H7 (cell line): ENCODE results near the gene PLEKHM1. TPM values are rescaled to one million over a fixed set of nuclear protein-coding genes. Genes with fewer than 3 reads are reported as not detected.
"Not testable (repeated sequence)": the region's sequence is repeated elsewhere in the genome, so short reads cannot be mapped to it uniquely, and the experiment has no call there.

ENCODE experiments used
- DNase-seq: peaks from one replicate; pipeline ENCODE4 v3.0.0; 2012
- H3K27me3 ChIP-seq: 2 replicates; pipeline ENCODE4 v1.6.0; 2011; ENCODE audit warnings: mild to moderate bottlenecking, low read length; ENCODE audit not compliant: control insufficient read depth, insufficient read depth
- H3K36me3 ChIP-seq: replicated peaks from 2 replicates; pipeline ENCODE4 v1.5.1; 2011; ENCODE audit warnings: low read length; ENCODE audit not compliant: control insufficient read depth, insufficient read depth
- H3K4me3 ChIP-seq: 2 replicates; pipeline ENCODE4 v1.5.1; 2011; ENCODE audit warnings: low read depth, mild to moderate bottlenecking, control low read depth, low read length, moderate library complexity; ENCODE audit not compliant: insufficient read depth
- total RNA-seq: library from RNA; depleted of rRNA; stranded (reverse); fragments of >200 nt; shearing (Covaris generic); gene quantifications from 2 replicates; pipeline ENCODE4 v1.2.3, GENCODE V29; 2014

Gene PLEKHM1
- total RNA-seq, 1 experiment from 2014 or later: 5.8 TPM

GRCh38 chr17:45483177-45483576 is 7.3 kb downstream of the PLEKHM1 start:
- peak; percentile 4 for DNase-seq
- not testable (repeated sequence) for H3K36me3 ChIP-seq, H3K4me3 ChIP-seq, H3K27me3 ChIP-seq

GRCh38 chr17:45482317-45482716 is 8.2 kb downstream of the PLEKHM1 start:
- not testable (repeated sequence) for H3K27me3 ChIP-seq

GRCh38 chr17:45475436-45475835 is 15.1 kb downstream of the PLEKHM1 start:
- not testable (repeated sequence) for H3K36me3 ChIP-seq, H3K27me3 ChIP-seq, H3K4me3 ChIP-seq
- DNase-seq: peak; percentile 4

More at GRCh38 chr17:45482317-45482716, 8.2 kb downstream of the PLEKHM1 start:
- not testable (repeated sequence) for H3K4me3 ChIP-seq, H3K36me3 ChIP-seq
- DNase-seq: peak; percentile 3

- not testable (repeated sequence) for DNase-seq, H3K4me3 ChIP-seq, H3K36me3 ChIP-seq, H3K27me3 ChIP-seq
Observed at GRCh38 chr17:45472249-45472648, 18.3 kb downstream of the PLEKHM1 start.

- not testable (repeated sequence) for H3K4me3 ChIP-seq, H3K27me3 ChIP-seq, DNase-seq, H3K36me3 ChIP-seq
Observed at GRCh38 chr17:45469204-45469563, 21.3 kb downstream of the PLEKHM1 start.

- not testable (repeated sequence) for H3K27me3 ChIP-seq, H3K4me3 ChIP-seq, H3K36me3 ChIP-seq, DNase-seq
Observed at GRCh38 chr17:45468293-45469203, 22.0 kb downstream of the PLEKHM1 start.

GRCh38 chr17:45461524-45462327 is 28.8 kb downstream of the PLEKHM1 start:
- not testable (repeated sequence) for H3K27me3 ChIP-seq, H3K4me3 ChIP-seq, DNase-seq, H3K36me3 ChIP-seq

GRCh38 chr17:45460422-45460821 is 30.1 kb downstream of the PLEKHM1 start:
- H3K4me3 ChIP-seq, H3K27me3 ChIP-seq, H3K36me3 ChIP-seq, DNase-seq: not testable (repeated sequence)

GRCh38 chr17:45454341-45454740 is 36.2 kb downstream of the PLEKHM1 start:
- H3K4me3 ChIP-seq, DNase-seq, H3K36me3 ChIP-seq, H3K27me3 ChIP-seq: not testable (repeated sequence)

GRCh38 chr17:45453731-45454130 is 36.8 kb downstream of the PLEKHM1 start:
- not testable (repeated sequence) for H3K36me3 ChIP-seq, H3K4me3 ChIP-seq, H3K27me3 ChIP-seq
- peak; percentile 56 for DNase-seq

GRCh38 chr17:45453225-45453534 is 37.3 kb downstream of the PLEKHM1 start:
- H3K4me3 ChIP-seq, H3K36me3 ChIP-seq, DNase-seq, H3K27me3 ChIP-seq: not testable (repeated sequence)

GRCh38 chr17:45452329-45453224 is 37.9 kb downstream of the PLEKHM1 start:
- not testable (repeated sequence) for DNase-seq, H3K36me3 ChIP-seq, H3K27me3 ChIP-seq, H3K4me3 ChIP-seq

- not testable (repeated sequence) for DNase-seq
Observed at GRCh38 chr17:45451660-45452059, 38.9 kb downstream of the PLEKHM1 start.

GRCh38 chr17:45451131-45451530 is 39.4 kb downstream of the PLEKHM1 start:
- DNase-seq: peak; percentile 67
- no peak overlapping the region for H3K4me3 ChIP-seq
- no peaks in the 10 kb centered on the region for H3K36me3 ChIP-seq
- H3K27me3 ChIP-seq: no peaks in the 10 kb centered on the region

More at GRCh38 chr17:45451660-45452059, 38.9 kb downstream of the PLEKHM1 start:
- not testable (repeated sequence) for H3K27me3 ChIP-seq, H3K4me3 ChIP-seq, H3K36me3 ChIP-seq
